Activated T-cell treated with anti-CD3 and anti-CD28 coated beads, Interleukin-2, amount 50 U/mL, for 48 hours (primary cell): Measurements from ENCODE around the gene FRA10AC1.

ENCODE experiments used
- DNase-seq, 2 experiments: peaks; one replicate each; pipeline ENCODE4 v3.0.0-alpha.2; 2020

Gene FRA10AC1

DNA sequence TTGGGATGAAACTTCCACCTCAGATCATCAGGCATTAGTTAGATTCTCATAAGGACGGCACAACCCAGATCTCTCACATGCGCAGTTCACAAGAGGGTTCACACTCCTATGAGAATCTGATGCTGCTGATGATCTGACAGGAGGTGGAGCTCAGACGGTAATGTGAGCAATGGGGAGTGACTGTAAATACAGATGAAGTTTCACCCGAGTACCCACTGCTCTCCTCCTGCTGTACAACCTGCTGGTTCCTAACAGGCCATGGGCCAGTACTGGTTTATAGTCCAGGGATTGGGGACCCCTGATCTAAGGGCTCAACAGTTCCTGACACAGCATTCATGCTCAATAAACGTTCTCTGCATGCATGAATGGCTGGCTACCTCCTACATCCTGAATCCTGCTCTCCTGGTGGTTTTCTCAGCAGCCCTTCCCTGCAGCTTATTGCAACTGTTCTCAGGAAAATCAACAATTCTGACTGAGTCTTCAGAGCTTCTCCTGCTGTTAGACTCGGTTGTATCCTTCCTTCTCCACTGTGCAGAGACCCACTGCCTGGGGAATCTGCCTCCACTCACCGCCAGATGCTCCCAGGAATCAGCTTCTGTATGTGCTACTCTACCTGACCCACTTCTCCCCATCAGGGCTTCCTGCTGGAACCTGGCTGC, 72.6 kb downstream of the FRA10AC1 start:
- DNase-seq: no peak

DNA sequence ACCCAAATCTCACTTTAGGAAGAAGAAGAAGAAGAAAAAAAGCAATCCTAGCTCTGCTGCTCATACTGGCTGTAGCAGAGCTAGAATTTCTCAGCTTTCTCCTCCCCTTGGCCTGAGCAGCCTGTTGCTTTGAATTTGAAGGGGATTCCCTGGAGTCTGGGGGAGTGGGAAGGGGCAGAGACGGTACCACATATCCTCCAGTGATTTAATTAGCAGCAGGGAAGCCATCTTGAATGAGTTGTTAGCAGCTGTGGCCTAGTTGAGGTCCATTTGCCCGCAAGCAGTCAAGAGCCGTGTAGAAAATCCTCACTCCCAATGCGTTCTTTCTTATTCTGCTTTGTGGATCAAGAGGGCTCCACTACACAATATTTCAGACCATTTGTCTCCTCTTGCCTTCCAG, 73.5 kb downstream of the FRA10AC1 start:
- no peak for DNase-seq

DNA sequence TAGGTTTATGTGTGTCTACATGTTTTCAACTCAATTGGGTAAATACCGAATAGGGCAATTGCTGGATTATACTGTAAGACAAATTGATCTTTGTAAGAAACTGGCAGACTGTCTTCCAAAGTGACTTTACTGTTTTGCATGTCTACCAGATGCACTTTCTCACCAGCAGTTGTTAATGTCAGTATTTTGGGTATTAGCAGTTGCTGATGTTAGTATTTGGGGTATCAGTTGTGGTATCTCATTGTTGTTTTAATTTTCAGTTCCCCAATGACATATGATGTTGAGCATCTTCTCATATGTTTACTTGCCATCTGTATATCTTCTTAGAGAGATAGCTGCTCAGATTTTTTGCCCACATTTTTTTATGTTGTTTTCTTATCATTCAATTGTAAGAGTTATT, 79.5 kb downstream of the FRA10AC1 start:
- DNase-seq: no peak

DNA sequence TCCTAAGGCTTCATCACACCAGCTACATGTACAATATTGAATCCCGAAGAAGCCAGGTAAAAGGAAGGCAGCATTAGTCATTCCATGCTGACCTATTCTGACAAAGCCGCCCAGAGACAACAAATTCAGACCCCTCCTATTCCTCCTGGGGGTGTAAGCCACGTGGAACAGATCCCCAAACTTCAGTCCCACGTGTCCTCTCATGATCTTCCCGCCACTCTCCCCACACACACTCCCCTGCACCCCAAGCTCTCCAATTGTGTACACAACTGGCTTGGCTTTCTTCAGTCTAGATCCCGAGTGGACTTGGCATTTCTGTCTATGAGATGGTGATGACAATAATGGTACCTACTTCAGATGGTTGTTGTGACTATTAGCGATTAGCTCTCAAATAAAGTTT, 81.5 kb downstream of the FRA10AC1 start:
- no peak for DNase-seq
